SK-N-SH (cell line): Measurements from ENCODE around the gene NOXA1. TPM values are rescaled to one million over a fixed set of nuclear protein-coding genes. Genes with fewer than 3 reads are reported as not detected.
A peak's percentile ranks its signal among the peaks of the same experiment; 100 is the strongest.

Source experiments
- CTCF ChIA-PET: fragments of 300-600, 350-600 bp; formaldehyde crosslinking; extraction: SDS; loops from one replicate; lab custom pipeline; 2021; lab: Yijun Ruan, JAX
- POLR2A ChIA-PET: fragments of 350-600 bp; sonication (Branson Sonifier 250); formaldehyde crosslinking; extraction: SDS; loops from one replicate; lab custom pipeline; 2020; ENCODE audit warnings: antibody characterized with exemption, inconsistent platforms; lab: Yijun Ruan, JAX
- DNase-seq: peaks from one replicate; pipeline ENCODE4 v3.0.0; 2012
- H2AFZ ChIP-seq: fragments of 200-600 bp; sonication (generic); 2 replicates; pipeline ENCODE4 v1.8.1; 2016; ENCODE audit warnings: antibody characterized with exemption, mild to moderate bottlenecking, low read depth
- H3F3A ChIP-seq: fragments of 200-600 bp; sonication (generic); replicated peaks from 2 replicates; pipeline ENCODE3; 2016; ENCODE audit warnings: antibody characterized with exemption, mild to moderate bottlenecking; ENCODE audit not compliant: insufficient read depth
- H3K27ac ChIP-seq, 2 experiments: fragments of 200-500 bp in 1 of 2; fragments of 200-600 bp in 1 of 2; sonication (Bioruptor generic) in 1 of 2; sonication (generic), shearing (Covaris generic) in 1 of 2; 2 replicates each; pipeline versions ENCODE4 v1.5.1 to v1.6.1; 2014 to 2016; ENCODE audit warnings: low read depth in 2 of 2, inconsistent platforms in 1 of 2, low read length in 1 of 2, mild to moderate bottlenecking in 1 of 2, mixed read lengths in 1 of 2
- H3K27me3 ChIP-seq: fragments of 200-600 bp; sonication (generic), shearing (Covaris generic); 2 replicates; pipeline ENCODE4 v1.6.1; 2016; ENCODE audit warnings: mixed run types; ENCODE audit not compliant: insufficient read depth
- H3K36me3 ChIP-seq, 2 experiments: fragments of 200-500 bp in 1 of 2; fragments of 200-600 bp in 1 of 2; sonication (Bioruptor generic) in 1 of 2; sonication (generic) in 1 of 2; replicated peaks in 1 of 2; 2 replicates each; pipeline versions ENCODE3 to v1.5.1; 2014 to 2016; ENCODE audit warnings: low read length in 1 of 2, mild to moderate bottlenecking in 1 of 2; ENCODE audit not compliant: insufficient read depth in 2 of 2, control insufficient read depth in 1 of 2
- H3K4me1 ChIP-seq, 2 experiments: fragments of 200-500 bp in 1 of 2; fragments of 200-600 bp in 1 of 2; sonication (Bioruptor generic) in 1 of 2; sonication (generic), shearing (Covaris generic) in 1 of 2; 2 replicates each; pipeline versions ENCODE4 v1.5.1 to v1.6.1; 2014 to 2016; ENCODE audit warnings: low read depth in 1 of 2, low read length in 1 of 2, mixed run types in 1 of 2; ENCODE audit not compliant: insufficient read depth in 2 of 2, control insufficient read depth in 1 of 2
- H3K4me2 ChIP-seq: fragments of 200-600 bp; sonication (generic), shearing (Covaris generic); 2 replicates; pipeline ENCODE4 v1.6.1; 2017; ENCODE audit warnings: mixed run types
- H3K4me3 ChIP-seq, 2 experiments: fragments of 200-500 bp in 1 of 2; fragments of 200-600 bp in 1 of 2; sonication (Bioruptor generic) in 1 of 2; sonication (generic), shearing (Covaris generic) in 1 of 2; 2 replicates each; pipeline versions ENCODE4 v1.5.1 to v1.8.1; 2014 to 2016; ENCODE audit warnings: low read depth in 2 of 2, inconsistent platforms in 1 of 2, low read length in 1 of 2, mild to moderate bottlenecking in 1 of 2, mixed read lengths in 1 of 2, moderate library complexity in 1 of 2
- H3K79me2 ChIP-seq: fragments of 200-600 bp; sonication (generic); 2 replicates; pipeline ENCODE4 v1.8.1; 2017; ENCODE audit warnings: mild to moderate bottlenecking; ENCODE audit not compliant: insufficient read depth
- H3K9ac ChIP-seq: fragments of 200-600 bp; sonication (generic); 2 replicates; pipeline ENCODE4 v1.6.1; 2017; ENCODE audit warnings: mixed run types
- H3K9me2 ChIP-seq: fragments of 200-600 bp; sonication (generic); 2 replicates; pipeline ENCODE4 v1.6.1; 2017; ENCODE audit warnings: mixed run types
- H3K9me3 ChIP-seq: fragments of 200-600 bp; sonication (generic); 2 replicates; pipeline ENCODE4 v1.6.1; 2017; ENCODE audit warnings: mixed run types, mild to moderate bottlenecking, moderate library complexity
- H4K20me1 ChIP-seq: fragments of 200-600 bp; sonication (generic); 2 replicates; pipeline ENCODE4 v1.6.1; 2017; ENCODE audit warnings: mild to moderate bottlenecking, mixed run types; ENCODE audit not compliant: insufficient read depth
- EP300 ChIP-seq, 2 experiments: IDR thresholded peaks; 2 replicates each; pipeline versions ENCODE4 v1.4.0 to v1.6.1; 2012; ENCODE audit warnings: borderline replicate concordance in 1 of 2, low read depth in 1 of 2, low read length in 1 of 2
- NFIC ChIP-seq: IDR thresholded peaks from 2 replicates; pipeline ENCODE4 v1.4.0; 2012; ENCODE audit warnings: borderline replicate concordance
- RAD21 ChIP-seq: IDR thresholded peaks from 2 replicates; pipeline ENCODE4 v1.6.1; 2012; ENCODE audit warnings: mild to moderate bottlenecking, low read length
- REST ChIP-seq: IDR thresholded peaks from 2 replicates; pipeline ENCODE4 v1.6.1; 2012; ENCODE audit warnings: mild to moderate bottlenecking, low read depth, low read length, moderate library complexity
- RFX5 ChIP-seq: IDR thresholded peaks from 2 replicates; pipeline ENCODE4 v1.6.1; 2012; ENCODE audit warnings: mild to moderate bottlenecking, improper control_type of control experiment, low read length
- SIN3A ChIP-seq: IDR thresholded peaks from 2 replicates; pipeline ENCODE4 v1.6.1; 2012; ENCODE audit warnings: low read depth, mild to moderate bottlenecking, low read length, moderate library complexity, borderline replicate concordance
- SMC3 ChIP-seq: IDR thresholded peaks from 2 replicates; pipeline ENCODE4 v1.6.1; 2012; ENCODE audit warnings: low read depth, low read length, improper control_type of control experiment
- ZBTB33 ChIP-seq: IDR thresholded peaks from 2 replicates; pipeline ENCODE4 v1.4.0; 2012; ENCODE audit warnings: low read depth, borderline replicate concordance
- whole genome bisulfite sequencing: methylation state at CpG from one replicate; pipeline ENCODE4 v1.1.6; 2017; ENCODE audit warnings: low lambda C conversion rate; 5-methylcytosine and 5-hydroxymethylcytosine counted together
- polyA plus RNA-seq, 3 experiments: library from polyadenylated mRNA; depleted of rRNA; stranded (reverse); fragments of >200 nt; gene quantifications; 2 replicates each; pipeline ENCODE4 v1.2.3, GENCODE V29; 2012
- TF ChIP-seq, protein P1 (sequence below): fragments of 200-600 bp; sonication (generic); IDR thresholded peaks from 2 replicates; pipeline ENCODE4 v1.6.1; 2017; ENCODE audit warnings: antibody characterized with exemption, mild to moderate bottlenecking, moderate library complexity
- TF ChIP-seq, protein P2 (sequence below): fragments of 150-350 bp; IDR thresholded peaks from 2 replicates; pipeline ENCODE4 v1.6.1; 2016; ENCODE audit warnings: mild to moderate bottlenecking, low read depth, low read length
- TF ChIP-seq, protein P3 (sequence below): IDR thresholded peaks from 2 replicates; pipeline ENCODE4; 2012

Gene NOXA1
- polyA plus RNA-seq, 1 of the 3 experiments (the other 2 are of a cell fraction) = 0.39 TPM

DNA sequence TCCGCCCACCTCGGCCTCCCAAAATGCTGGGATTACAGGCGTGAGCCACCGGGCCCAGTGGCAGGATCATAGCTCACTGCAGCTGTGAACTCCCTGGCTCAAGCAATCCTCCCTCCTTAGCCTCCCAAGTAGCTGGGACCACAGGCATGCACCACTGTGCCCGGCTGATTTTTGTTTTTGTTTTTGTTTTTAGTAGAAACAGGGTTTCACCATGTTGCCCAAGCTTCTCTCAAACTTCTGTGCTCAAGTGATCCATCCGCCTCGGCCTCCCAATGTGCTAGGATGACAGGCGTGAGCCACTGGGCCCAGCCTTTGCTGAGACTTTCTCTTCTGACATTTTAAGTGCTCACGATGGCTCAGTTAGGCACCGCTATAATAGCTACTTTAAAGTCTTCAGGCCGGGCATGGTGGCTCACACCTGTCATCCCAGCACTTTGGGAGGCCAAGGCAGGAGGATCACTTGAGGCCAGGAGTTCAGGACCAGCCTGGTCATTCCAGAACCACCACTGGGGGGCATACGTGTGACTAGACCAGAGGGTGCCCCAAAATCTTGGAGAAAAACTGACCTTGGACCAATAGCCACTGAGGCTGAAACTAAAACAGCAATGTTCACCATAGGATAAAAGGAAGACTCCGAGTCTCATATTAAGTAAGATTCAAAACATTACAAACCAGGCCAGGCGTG, 21.1 kb downstream of the NOXA1 start:
- Histone ChIP-seq H3K4me3 (no peak overlapping the region), H3K36me3 (peaks cover 0 to 6% of the 10 kb centered on the region in 2 experiments), H3F3A (peaks cover 8% of the 10 kb centered on the region), H4K20me1 (no peaks in the 10 kb centered on the region), H3K9me2 (no peaks in the 10 kb centered on the region), H3K9me3 (no peaks in the 10 kb centered on the region), H2AFZ (no peak overlapping the region), H3K79me2 (no peaks in the 10 kb centered on the region), H3K27ac (no peak overlapping the region), H3K4me2 (no peak overlapping the region), H3K4me1 (peaks cover 0 to 10% of the 10 kb centered on the region in 2 experiments; a peak in 2 of 4 replicates), H3K9ac (no peak overlapping the region), H3K27me3 (peaks cover 4% of the 10 kb centered on the region; the same call in 1 of the 2 replicates)
- no peak for DNase-seq
- POLR2A ChIA-PET = no interaction called here
- 72% methylated on average over 14 of the region's 14 CpGs for WGBS
- TF ChIP-seq, protein P1, sequence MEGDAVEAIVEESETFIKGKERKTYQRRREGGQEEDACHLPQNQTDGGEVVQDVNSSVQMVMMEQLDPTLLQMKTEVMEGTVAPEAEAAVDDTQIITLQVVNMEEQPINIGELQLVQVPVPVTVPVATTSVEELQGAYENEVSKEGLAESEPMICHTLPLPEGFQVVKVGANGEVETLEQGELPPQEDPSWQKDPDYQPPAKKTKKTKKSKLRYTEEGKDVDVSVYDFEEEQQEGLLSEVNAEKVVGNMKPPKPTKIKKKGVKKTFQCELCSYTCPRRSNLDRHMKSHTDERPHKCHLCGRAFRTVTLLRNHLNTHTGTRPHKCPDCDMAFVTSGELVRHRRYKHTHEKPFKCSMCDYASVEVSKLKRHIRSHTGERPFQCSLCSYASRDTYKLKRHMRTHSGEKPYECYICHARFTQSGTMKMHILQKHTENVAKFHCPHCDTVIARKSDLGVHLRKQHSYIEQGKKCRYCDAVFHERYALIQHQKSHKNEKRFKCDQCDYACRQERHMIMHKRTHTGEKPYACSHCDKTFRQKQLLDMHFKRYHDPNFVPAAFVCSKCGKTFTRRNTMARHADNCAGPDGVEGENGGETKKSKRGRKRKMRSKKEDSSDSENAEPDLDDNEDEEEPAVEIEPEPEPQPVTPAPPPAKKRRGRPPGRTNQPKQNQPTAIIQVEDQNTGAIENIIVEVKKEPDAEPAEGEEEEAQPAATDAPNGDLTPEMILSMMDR = 0 out of 2 replicates have a peak, but pooled peaks have one; percentile 7
- TF ChIP-seq, protein P2, sequence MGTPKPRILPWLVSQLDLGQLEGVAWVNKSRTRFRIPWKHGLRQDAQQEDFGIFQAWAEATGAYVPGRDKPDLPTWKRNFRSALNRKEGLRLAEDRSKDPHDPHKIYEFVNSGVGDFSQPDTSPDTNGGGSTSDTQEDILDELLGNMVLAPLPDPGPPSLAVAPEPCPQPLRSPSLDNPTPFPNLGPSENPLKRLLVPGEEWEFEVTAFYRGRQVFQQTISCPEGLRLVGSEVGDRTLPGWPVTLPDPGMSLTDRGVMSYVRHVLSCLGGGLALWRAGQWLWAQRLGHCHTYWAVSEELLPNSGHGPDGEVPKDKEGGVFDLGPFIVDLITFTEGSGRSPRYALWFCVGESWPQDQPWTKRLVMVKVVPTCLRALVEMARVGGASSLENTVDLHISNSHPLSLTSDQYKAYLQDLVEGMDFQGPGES = no peak
- CTCF ChIA-PET = interaction anchor here (0.6 to 7.0 kb wide), 14 partner anchors 9 to 208 kb away, joined by 3 to 53 read pairs (median 4); partner anchors contain the start of genes EXD3, NOXA1 and NRARP

DNA sequence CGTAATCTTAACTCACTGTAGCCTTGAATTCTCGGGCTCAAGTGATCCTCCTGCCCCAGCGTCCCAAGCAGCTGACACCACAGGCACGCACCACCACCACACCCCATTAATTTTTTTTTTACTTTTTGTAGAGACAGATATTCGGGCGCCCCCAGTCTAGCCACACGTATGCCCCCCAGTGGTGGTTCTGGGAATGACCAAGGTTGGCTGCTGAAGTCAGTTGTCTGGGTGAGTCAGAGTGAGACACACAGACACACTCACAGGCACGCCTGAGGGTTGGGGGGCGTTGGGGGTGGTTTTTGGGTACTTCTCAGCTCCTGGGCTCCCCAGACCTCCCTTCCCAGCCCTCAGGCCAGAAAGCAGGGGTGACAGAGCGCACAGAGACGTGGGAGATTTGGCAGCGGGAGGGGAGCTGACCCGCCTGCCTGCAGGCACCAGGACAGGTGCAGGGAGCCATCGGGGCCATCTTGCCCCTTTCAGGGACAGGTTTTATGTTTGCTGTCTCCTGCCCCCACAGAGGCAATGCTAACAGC, 22.1 kb downstream of the NOXA1 start:
- Histone ChIP-seq H3K27me3 (peaks cover 4% of the 10 kb centered on the region; the same call in 1 of the 2 replicates), H3K79me2 (no peaks in the 10 kb centered on the region), H2AFZ (no peak overlapping the region), H3K36me3 (peaks cover 3 to 11% of the 10 kb centered on the region in 2 experiments), H3K9me3 (no peaks in the 10 kb centered on the region), H4K20me1 (no peaks in the 10 kb centered on the region), H3K9ac (no peak overlapping the region), H3K4me3 (peak overlapping the region in 1 of 2 experiments; percentile 35; a peak in 1 of 4 replicates), H3K4me1 (peaks cover 0 to 10% of the 10 kb centered on the region in 2 experiments; a peak in 2 of 4 replicates), H3F3A (peaks cover 8% of the 10 kb centered on the region), H3K4me2 (no peak overlapping the region), H3K27ac (no peak overlapping the region), H3K9me2 (no peaks in the 10 kb centered on the region)
- WGBS = 8% methylated on average over 10 of the region's 14 CpGs
- peak; percentile 83 for DNase-seq
- CTCF ChIA-PET = interaction anchor here (0.7 to 7.0 kb wide), 26 partner anchors 8 to 238 kb away, joined by 3 to 53 read pairs (median 4); partner anchors contain the start of genes EXD3, MRPL41, NOXA1 and NRARP
- POLR2A ChIA-PET = interaction anchor here (0.6 to 0.8 kb wide), 2 partner anchors 16 to 22 kb away, joined by 3 read pairs; partner anchors contain the start of gene NOXA1
- TF ChIP-seq, protein P3, sequence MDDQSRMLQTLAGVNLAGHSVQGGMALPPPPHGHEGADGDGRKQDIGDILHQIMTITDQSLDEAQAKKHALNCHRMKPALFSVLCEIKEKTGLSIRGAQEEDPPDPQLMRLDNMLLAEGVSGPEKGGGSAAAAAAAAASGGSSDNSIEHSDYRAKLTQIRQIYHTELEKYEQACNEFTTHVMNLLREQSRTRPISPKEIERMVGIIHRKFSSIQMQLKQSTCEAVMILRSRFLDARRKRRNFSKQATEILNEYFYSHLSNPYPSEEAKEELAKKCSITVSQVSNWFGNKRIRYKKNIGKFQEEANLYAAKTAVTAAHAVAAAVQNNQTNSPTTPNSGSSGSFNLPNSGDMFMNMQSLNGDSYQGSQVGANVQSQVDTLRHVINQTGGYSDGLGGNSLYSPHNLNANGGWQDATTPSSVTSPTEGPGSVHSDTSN = no peak
- no peak for TF ChIP-seq REST
- TF ChIP-seq RAD21 = peak; percentile 72
- no peak for TF ChIP-seq RFX5
- peak; percentile 60 for TF ChIP-seq SMC3
- no peak for TF ChIP-seq ZBTB33
- no peak for TF ChIP-seq NFIC
- TF ChIP-seq EP300 (IDR thresholded peaks at IDR 0.05; ENCODE audit: borderline replicate concordance in 1 of 2, low read depth in 1 of 2, low read length in 1 of 2) = no peak
- TF ChIP-seq, protein P2 = no peak
- TF ChIP-seq SIN3A = no peak
